B cell (primary cell): Measurements from ENCODE around the gene ARID3A. TPM values are rescaled to one million over a fixed set of nuclear protein-coding genes. Genes with fewer than 3 reads are reported as not detected.

Source experiments
- ATAC-seq: fragments of 200-7000 bp; cut with Tn5 transposase; one replicate; pipeline ENCODE4 v1.10.0; 2021; ENCODE audit warnings: low read depth, mild to moderate bottlenecking, moderate number of reproducible peaks, moderate library complexity
- CTCF ChIA-PET: fragments of 350-600 bp; sonication (Branson Sonifier 250); formaldehyde crosslinking; loops from one replicate; lab custom pipeline; 2021; ENCODE audit warnings: antibody characterized with exemption, inconsistent platforms; lab: Charles Lee
- POLR2A ChIA-PET: fragments of 350-600 bp; sonication (Branson Sonifier 250); formaldehyde crosslinking; loops from one replicate; lab custom pipeline; 2021; ENCODE audit warnings: antibody characterized with exemption; lab: Charles Lee
- DNase-seq: peaks from one replicate; pipeline ENCODE4 v3.0.0; 2013
- H2AFZ ChIP-seq: 2 replicates; pipeline ENCODE4 v1.6.1; 2012; ENCODE audit warnings: mild to moderate bottlenecking, low read depth, low read length; ENCODE audit not compliant: insufficient read depth, poor library complexity, severe bottlenecking
- H3K27ac ChIP-seq, 2 donors: 1 replicate in 1 of 2; 2 replicates in 1 of 2; pipeline ENCODE4 v1.5.1; 2012 to 2013; ENCODE audit warnings: low read length in 2 of 2, mild to moderate bottlenecking in 2 of 2, moderate library complexity in 1 of 2
- H3K27me3 ChIP-seq, 4 experiments: fragments of 200-600 bp in 1 of 4; sonication (generic) in 1 of 4; replicated peaks in 1 of 4; 1 replicate in 2 of 4; 2 replicates in 2 of 4; pipeline versions ENCODE4 v1.6.1 to v1.7.0; 2013 to 2016; ENCODE audit warnings: low read length in 3 of 4, mild to moderate bottlenecking in 2 of 4, mixed read lengths in 1 of 4, moderate library complexity in 1 of 4; ENCODE audit not compliant: insufficient read depth in 4 of 4, control insufficient read depth in 3 of 4; ENCODE audit errors: control extremely low read depth in 1 of 4
- H3K36me3 ChIP-seq, 2 experiments: replicated peaks in 1 of 2; 1 replicate in 1 of 2; 2 replicates in 1 of 2; pipeline versions ENCODE4 v1.6.1 to v1.7.1; 2013; ENCODE audit warnings: low read length in 1 of 2; ENCODE audit not compliant: insufficient read depth in 2 of 2, control insufficient read depth in 1 of 2; ENCODE audit errors: control extremely low read depth in 1 of 2, extremely low read depth in 1 of 2
- H3K4me1 ChIP-seq, 2 donors: fragments of 200-600 bp in 1 of 2; sonication (generic) in 1 of 2; 1 replicate in 1 of 2; 2 replicates in 1 of 2; pipeline versions ENCODE4 v1.5.1 to v1.6.1; 2013 to 2017; ENCODE audit warnings: low read length in 2 of 2; ENCODE audit not compliant: control insufficient read depth in 2 of 2, insufficient read depth in 2 of 2
- H3K4me2 ChIP-seq: replicated peaks from 2 replicates; pipeline ENCODE3; 2012; ENCODE audit warnings: mild to moderate bottlenecking, low read depth, low read length; ENCODE audit not compliant: poor library complexity, severe bottlenecking
- H3K4me3 ChIP-seq, 5 experiments: fragments of 200-600 bp in 1 of 5; sonication (generic) in 1 of 5; 1 replicate in 3 of 5; 2 replicates in 2 of 5; pipeline versions ENCODE4 v1.5.1 to v1.7.0; 2011 to 2016; ENCODE audit warnings: low read length in 4 of 5, mild to moderate bottlenecking in 4 of 5, low read depth in 2 of 5, control low read depth in 1 of 5, moderate library complexity in 1 of 5; ENCODE audit not compliant: insufficient read depth in 1 of 5; ENCODE audit errors: control extremely low read depth in 1 of 5, extremely low read depth in 1 of 5
- H3K79me2 ChIP-seq: fragments of 200-600 bp; sonication (generic); one replicate; pipeline ENCODE4 v1.6.0; 2016; ENCODE audit warnings: low read length; ENCODE audit not compliant: control insufficient read depth, insufficient read depth
- H3K9ac ChIP-seq: fragments of 200-600 bp; sonication (generic); 2 replicates; pipeline ENCODE4 v1.6.1; 2017; ENCODE audit warnings: mild to moderate bottlenecking, low read length, moderate library complexity
- H3K9me3 ChIP-seq, 3 donors: one replicate each; pipeline versions ENCODE4 v1.6.1 to v1.7.1; 2013; ENCODE audit warnings: low read length in 2 of 3; ENCODE audit not compliant: control insufficient read depth in 2 of 3, insufficient read depth in 1 of 3; ENCODE audit errors: control extremely low read depth in 1 of 3
- H4K20me1 ChIP-seq: 2 replicates; pipeline ENCODE4 v1.6.0; 2012; ENCODE audit warnings: mild to moderate bottlenecking, low read length; ENCODE audit not compliant: insufficient read depth, control insufficient read depth, poor library complexity, severe bottlenecking
- H3K27ac Mint-ChIP-seq: one replicate; pipeline ENCODE4 v1.8.0; 2021; ENCODE audit warnings: mixed read lengths
- H3K27me3 Mint-ChIP-seq: one replicate; pipeline ENCODE4 v1.8.0; 2021; ENCODE audit warnings: mixed read lengths
- H3K4me1 Mint-ChIP-seq: one replicate; pipeline ENCODE4 v1.8.0; 2021; ENCODE audit warnings: mixed read lengths
- H3K4me3 Mint-ChIP-seq: one replicate; pipeline ENCODE4 v1.8.0; 2021; ENCODE audit warnings: mixed read lengths
- H3K9me3 Mint-ChIP-seq: one replicate; pipeline ENCODE4 v1.8.0; 2022; ENCODE audit warnings: mixed read lengths; ENCODE audit not compliant: insufficient read depth
- EZH2 ChIP-seq: IDR thresholded peaks from 2 replicates; pipeline ENCODE4 v1.6.1; 2012; ENCODE audit warnings: borderline replicate concordance, low read depth, mild to moderate bottlenecking, moderate library complexity, low read length; ENCODE audit not compliant: insufficient read depth, poor library complexity, severe bottlenecking
- WGBS: methylation state at CpG from one replicate; pipeline ENCODE4 v1.1.5; 2013; ENCODE audit warnings: missing lambda C conversion rate; ENCODE audit not compliant: insufficient coverage; 5-methylcytosine and 5-hydroxymethylcytosine counted together
- intact Hi-C: fragments of 100-400 bp; cut with micrococcal nuclease; formaldehyde crosslinking; loops from one replicate; pipeline ENCODE4 v1.10.0; 2022
- polyA plus RNA-seq: library from polyadenylated mRNA; depleted of rRNA; stranded (reverse); fragments of >200 nt; gene quantifications from 2 replicates; pipeline ENCODE4 v1.2.3, GENCODE V29; 2012
- total RNA-seq, 2 donors: library from RNA; stranded (reverse); fragments of 120-200 nt in 1 of 2; gene quantifications; 1 replicate in 1 of 2; 2 replicates in 1 of 2; pipeline versions ENCODE4 v1.2.3 to v1.2.4, GENCODE V29; 2013 to 2022
- TF ChIP-seq, protein P1 (sequence below): fragments of 200-600 bp; IDR thresholded peaks from one replicate; pipeline ENCODE4 v1.8.0; 2022; ENCODE audit warnings: antibody characterized with exemption, mild to moderate bottlenecking

ARID3A gene
- total and polyA plus RNA-seq, 2 donors (not counting 1 experiment from before 2014, with no cell fraction given) = 22.9 to 60.5 TPM

DNA sequence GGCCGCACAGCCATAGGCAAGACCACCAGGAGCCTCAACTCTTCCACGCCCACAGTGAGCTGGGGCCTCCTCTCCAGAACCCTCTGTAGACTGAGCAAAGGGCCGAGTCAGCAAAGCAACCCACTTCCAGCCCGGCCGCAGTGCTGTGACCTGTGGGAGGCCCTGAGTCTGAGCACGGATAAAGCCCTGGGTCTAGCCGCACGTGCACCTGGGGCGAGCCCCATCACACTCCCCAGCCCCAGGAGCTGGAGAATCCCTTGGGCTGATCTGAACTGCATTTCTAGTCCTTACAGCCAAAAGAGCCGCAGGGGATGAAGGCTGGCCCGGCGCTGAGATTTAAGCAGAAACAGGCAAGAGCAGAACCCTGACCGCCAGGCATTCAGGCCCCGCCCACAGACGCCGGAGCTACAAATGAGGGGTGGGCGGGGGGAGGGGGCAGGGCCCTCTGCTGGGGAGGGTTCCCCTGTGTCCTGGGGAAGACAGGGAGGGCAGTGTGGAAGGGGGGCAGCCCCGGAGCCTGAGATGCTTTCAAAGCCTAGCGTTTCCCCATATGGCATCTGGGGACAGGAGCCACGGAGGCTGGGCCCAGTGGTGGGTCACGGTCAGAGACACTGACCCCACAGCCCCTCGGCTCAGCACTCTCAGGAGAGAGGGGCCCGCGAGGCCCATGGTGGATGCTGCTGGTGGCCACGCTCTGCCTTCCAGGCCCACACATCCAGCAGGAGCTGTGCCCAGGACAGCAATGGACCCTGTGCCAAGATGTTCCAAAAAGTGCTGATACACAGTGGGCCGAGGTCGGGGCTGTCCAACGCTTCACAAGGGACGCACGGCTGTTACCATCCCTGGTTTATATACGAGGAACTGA lies 90.2 kb downstream of the ARID3A start:
- TF ChIP-seq, protein P1, sequence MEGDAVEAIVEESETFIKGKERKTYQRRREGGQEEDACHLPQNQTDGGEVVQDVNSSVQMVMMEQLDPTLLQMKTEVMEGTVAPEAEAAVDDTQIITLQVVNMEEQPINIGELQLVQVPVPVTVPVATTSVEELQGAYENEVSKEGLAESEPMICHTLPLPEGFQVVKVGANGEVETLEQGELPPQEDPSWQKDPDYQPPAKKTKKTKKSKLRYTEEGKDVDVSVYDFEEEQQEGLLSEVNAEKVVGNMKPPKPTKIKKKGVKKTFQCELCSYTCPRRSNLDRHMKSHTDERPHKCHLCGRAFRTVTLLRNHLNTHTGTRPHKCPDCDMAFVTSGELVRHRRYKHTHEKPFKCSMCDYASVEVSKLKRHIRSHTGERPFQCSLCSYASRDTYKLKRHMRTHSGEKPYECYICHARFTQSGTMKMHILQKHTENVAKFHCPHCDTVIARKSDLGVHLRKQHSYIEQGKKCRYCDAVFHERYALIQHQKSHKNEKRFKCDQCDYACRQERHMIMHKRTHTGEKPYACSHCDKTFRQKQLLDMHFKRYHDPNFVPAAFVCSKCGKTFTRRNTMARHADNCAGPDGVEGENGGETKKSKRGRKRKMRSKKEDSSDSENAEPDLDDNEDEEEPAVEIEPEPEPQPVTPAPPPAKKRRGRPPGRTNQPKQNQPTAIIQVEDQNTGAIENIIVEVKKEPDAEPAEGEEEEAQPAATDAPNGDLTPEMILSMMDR = no peak
- TF ChIP-seq EZH2 = no peak
- Histone ChIP-seq H3K9ac (no peak overlapping the region), H3K27me3 (no peaks in the 10 kb centered on the region), H3K27ac (no peak overlapping the region), H3K4me2 (peak overlapping the region; percentile 57), H3K4me3 (no peak overlapping the region), H2AFZ (no peak overlapping the region), H4K20me1 (peaks cover 96% of the 10 kb centered on the region), H3K79me2 (peaks cover 89% of the 10 kb centered on the region), H3K36me3 (peaks cover 0 to 34% of the 10 kb centered on the region in 2 experiments), H3K9me3 (no peaks in the 10 kb centered on the region), H3K4me1 (peaks cover 41 to 53% of the 10 kb centered on the region in 2 donors)
- Mint-ChIP-seq H3K4me3 (peak overlapping the region; percentile 79), H3K9me3 (no peaks in the 10 kb centered on the region), H3K4me1 (peaks cover 44% of the 10 kb centered on the region), H3K27me3 (no peaks in the 10 kb centered on the region), H3K27ac (peak overlapping the region; percentile 46)
- intact Hi-C loops = no loop called here
- CTCF ChIA-PET = no interaction called here
- POLR2A ChIA-PET = interaction anchor here (0.7 to 1.6 kb wide), 3 partner anchors 7 to 253 kb away, joined by 3 read pairs; partner anchors contain the start of genes CIRBP and CNN2
- 86% methylated on average over 31 of the region's 31 CpGs for WGBS
- ATAC-seq = no peak
- DNase-seq = no peak

DNA sequence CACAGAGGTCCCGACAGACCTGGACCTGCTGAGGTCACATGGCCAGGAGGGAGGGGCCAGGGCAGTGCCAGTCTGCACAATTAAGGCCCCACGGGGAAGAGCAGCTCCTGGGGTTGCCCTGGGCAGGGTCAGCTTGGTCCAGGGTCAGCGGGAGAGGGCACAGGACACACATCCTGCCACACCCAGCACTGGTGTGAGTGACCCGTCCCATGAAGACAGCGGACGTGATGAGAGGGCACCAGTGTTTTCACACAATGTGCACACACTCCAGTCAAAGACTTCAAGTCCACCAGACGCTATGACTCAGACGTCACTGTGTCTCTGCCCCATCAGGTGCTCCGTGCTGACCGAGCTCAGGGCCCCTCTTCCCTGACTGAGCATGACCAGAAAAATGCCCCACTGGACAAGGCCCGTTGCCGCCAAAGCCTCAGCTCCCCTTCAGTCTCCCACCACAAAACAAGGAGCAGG lies 90.8 kb downstream of the ARID3A start:
- peaks cover 41 to 60% of the 10 kb centered on the region in 2 donors for H3K4me1 ChIP-seq

More for the DNA sequence above, 90.8 kb downstream of the ARID3A start:
- intact Hi-C loops = no loop called here
- Mint-ChIP-seq H3K27me3 (no peaks in the 10 kb centered on the region), H3K27ac (peak overlapping the region; percentile 85), H3K9me3 (no peaks in the 10 kb centered on the region), H3K4me1 (peaks cover 50% of the 10 kb centered on the region), H3K4me3 (peak overlapping the region; percentile 79)
- ChIA-PET POLR2A (interaction anchor here (0.6 to 1.6 kb wide), 3 partner anchors 8 to 15 kb away, joined by 3 to 7 read pairs (median 3); partner anchors contain the start of gene CNN2), CTCF (no interaction called here)
- H4K20me1 ChIP-seq = peaks cover 90% of the 10 kb centered on the region
- no peak for TF ChIP-seq EZH2
- TF ChIP-seq, protein P1 = no peak
- no peaks in the 10 kb centered on the region for H3K27me3 ChIP-seq
- H3K4me3 ChIP-seq = no peak overlapping the region
- no peak overlapping the region for H3K27ac ChIP-seq
- 86% methylated on average over 12 of the region's 12 CpGs for WGBS
- H3K9ac ChIP-seq = peak overlapping the region; percentile 15
- peaks cover 0 to 34% of the 10 kb centered on the region in 2 experiments for H3K36me3 ChIP-seq
- peak overlapping the region; percentile 57 for H3K4me2 ChIP-seq
- peaks cover 89% of the 10 kb centered on the region for H3K79me2 ChIP-seq
- H2AFZ ChIP-seq = no peak overlapping the region
- no peak for ATAC-seq
- DNase-seq = no peak
- no peaks in the 10 kb centered on the region for H3K9me3 ChIP-seq
